Cerebellar cortex (tissue), 1 donor: ENCODE data around the gene MPEG1.
A peak's percentile ranks its signal among the peaks of the same experiment; 100 is the strongest.

Experiments
- DNase-seq: peaks from one replicate; pipeline ENCODE4 v3.0.0-alpha.2; 2015; ENCODE audit warnings: low spot score

MPEG1 gene

GRCh38 chr11:59187035-59187434, 25.7 kb downstream of the MPEG1 start:
- DNase-seq, result no peak

- peak; percentile 27 for DNase-seq
Observed at GRCh38 chr11:59186130-59186594, 26.6 kb downstream of the MPEG1 start.

- no peak for DNase-seq
Observed at GRCh38 chr11:59185386-59185945, 27.3 kb downstream of the MPEG1 start.

GRCh38 chr11:59184691-59185339, 27.9 kb downstream of the MPEG1 start:
- DNase-seq, result no peak

GRCh38 chr11:59183771-59184170, 29.0 kb downstream of the MPEG1 start:
- no peak for DNase-seq

GRCh38 chr11:59182457-59183151, 30.1 kb downstream of the MPEG1 start:
- DNase-seq, result peak; percentile 12

GRCh38 chr11:59181746-59182456, 30.8 kb downstream of the MPEG1 start:
- DNase-seq, result no peak

- no peak for DNase-seq
Observed at GRCh38 chr11:59180907-59181306, 31.8 kb downstream of the MPEG1 start.

- DNase-seq, result no peak
Observed at GRCh38 chr11:59180168-59180776, 32.5 kb downstream of the MPEG1 start.

- DNase-seq, result no peak
Observed at GRCh38 chr11:59179121-59179520, 33.6 kb downstream of the MPEG1 start.

GRCh38 chr11:59178402-59178801, 34.3 kb downstream of the MPEG1 start:
- DNase-seq, result no peak

GRCh38 chr11:59176330-59176729, 36.4 kb downstream of the MPEG1 start:
- DNase-seq, result no peak

GRCh38 chr11:59175091-59175501, 37.6 kb downstream of the MPEG1 start:
- no peak for DNase-seq

- no peak for DNase-seq
Observed at GRCh38 chr11:59174664-59175033, 38.1 kb downstream of the MPEG1 start.

GRCh38 chr11:59173964-59174663, 38.6 kb downstream of the MPEG1 start:
- DNase-seq, result peak; percentile 17

- DNase-seq, result peak; percentile 28
Observed at GRCh38 chr11:59173080-59173963, 39.4 kb downstream of the MPEG1 start.

- DNase-seq, result no peak
Observed at GRCh38 chr11:59172345-59173079, 40.2 kb downstream of the MPEG1 start.

- peak; percentile 92 for DNase-seq
Observed at GRCh38 chr11:59171508-59172322, 41.0 kb downstream of the MPEG1 start, which contains the start of gene DTX4. Gene DTX4 (plus strand): TSS chr11:59172132. CDS start chr11:59172596, 464 bp downstream.

- DNase-seq, result no peak
Observed at GRCh38 chr11:59164028-59164427, 48.7 kb downstream of the MPEG1 start.
